ENCODE measurements around the gene APOBEC3C.
"Not testable (repeated sequence)": the region's sequence is repeated elsewhere in the genome, so short reads cannot be mapped to it uniquely, and the experiment has no call there.

APOBEC3C gene

DNA sequence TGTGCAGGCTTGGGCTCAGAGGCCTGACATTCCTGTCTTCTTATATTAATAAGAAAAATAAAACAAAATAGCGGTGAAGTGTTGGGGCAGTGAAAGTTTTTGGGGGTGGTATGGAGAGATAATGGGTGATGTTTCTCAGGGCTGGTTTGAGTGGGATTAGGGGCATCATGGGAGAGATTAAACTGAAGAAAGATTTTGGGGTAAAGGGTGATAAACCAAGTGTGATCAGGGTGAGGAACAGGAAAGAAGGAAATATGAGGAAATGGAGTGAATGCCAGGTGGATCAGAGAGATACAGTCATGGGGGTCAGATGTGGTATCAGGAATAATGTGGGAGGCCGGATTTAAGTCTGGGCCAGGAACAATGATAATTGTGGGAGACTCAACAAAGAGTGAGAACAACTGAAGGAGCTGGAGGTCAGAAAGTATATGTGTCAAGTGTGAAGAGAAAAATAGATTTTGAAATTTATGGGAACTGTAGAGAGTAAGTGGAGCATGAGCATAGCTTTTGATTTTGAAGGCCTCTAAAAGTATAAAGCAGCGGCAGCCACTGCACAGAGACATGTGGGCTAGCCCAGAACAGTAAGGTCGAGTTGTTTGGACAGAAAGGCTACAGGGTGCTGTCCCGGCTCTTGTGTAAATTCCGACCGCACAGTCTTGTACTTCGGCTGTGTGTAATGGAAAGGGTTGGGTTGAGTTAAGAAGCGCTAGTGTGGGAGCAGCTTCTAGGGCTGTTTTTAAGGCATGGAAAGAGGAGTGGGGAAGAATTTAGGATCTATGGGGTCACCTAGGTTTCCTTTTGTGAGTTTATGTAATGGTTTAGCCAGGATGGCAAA lies 52.6 kb downstream of the APOBEC3C start:
- DNase-seq, result not testable (repeated sequence)

DNA sequence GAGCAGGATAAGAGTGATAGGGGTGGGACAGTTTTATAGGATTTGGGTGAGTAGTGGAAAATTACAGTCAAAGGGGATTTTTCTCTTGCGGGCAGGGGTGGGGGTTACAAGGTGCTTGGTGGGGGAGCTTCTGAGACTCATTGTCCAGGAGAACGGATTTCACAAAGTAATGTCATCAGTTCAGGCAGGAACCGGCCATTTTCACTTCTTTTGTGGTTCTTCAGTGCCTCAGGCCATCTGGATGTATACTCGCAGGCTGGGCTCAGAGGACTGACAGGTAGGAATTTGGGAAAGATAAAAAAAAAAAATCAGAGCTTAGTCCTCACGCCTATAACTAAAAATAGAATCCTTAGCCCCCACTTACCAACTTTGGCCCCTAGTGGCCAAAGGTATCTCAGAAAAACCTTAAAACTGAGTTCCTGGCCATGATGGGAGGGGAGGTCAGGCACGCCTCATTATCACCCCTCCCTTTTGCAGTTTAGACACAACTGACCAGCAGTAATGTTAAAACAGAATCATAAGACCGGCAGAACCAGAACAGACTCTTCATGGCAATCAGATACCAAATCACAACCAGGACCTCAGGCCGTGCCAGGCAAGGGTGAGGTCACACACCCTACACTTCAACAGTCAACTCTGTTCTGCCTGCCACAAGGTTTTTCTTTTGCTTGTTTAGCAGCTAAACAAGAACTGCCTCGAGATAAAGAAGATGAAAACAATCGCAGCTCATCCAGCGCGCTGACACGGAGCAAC lies 54.2 kb downstream of the APOBEC3C start:
- no peak for DNase-seq

Data from activated naive CD4-positive, alpha-beta T cell (primary cell).